Esophagus muscularis mucosa (tissue), 4 donors: Measurements from ENCODE around the gene PHF23. TPM values are rescaled to one million over a fixed set of nuclear protein-coding genes. Genes with fewer than 3 reads are reported as not detected.
"Not testable (repeated sequence)": the region's sequence is repeated elsewhere in the genome, so short reads cannot be mapped to it uniquely, and the experiment has no call there.

Source experiments
- DNase-seq: peaks from one replicate; pipeline ENCODE4 v3.0.0-alpha.2; 2017; ENCODE audit errors: extremely low spot score
- H3K27ac ChIP-seq, 4 donors: fragments of 200-600 bp; sonication (generic); replicated peaks in 1 of 4; 1 replicate in 3 of 4; 2 replicates in 1 of 4; pipeline ENCODE4 v1.5.1; 2016 to 2019; ENCODE audit warnings: mild to moderate bottlenecking in 1 of 4
- H3K27me3 ChIP-seq, 4 donors: fragments of 200-600 bp; sonication (generic); one replicate each; pipeline versions ENCODE4 v1.5.1 to v1.6.0; 2016 to 2019
- H3K36me3 ChIP-seq, 4 donors: fragments of 200-600 bp; sonication (generic); one replicate each; pipeline ENCODE4 v1.5.1; 2016 to 2019
- H3K4me1 ChIP-seq, 4 donors: fragments of 200-600 bp; sonication (generic); one replicate each; pipeline ENCODE4 v1.5.1; 2016 to 2019
- H3K4me3 ChIP-seq, 4 donors: fragments of 200-600 bp; sonication (generic); 1 replicate in 2 of 4; 2 replicates in 2 of 4; pipeline ENCODE4 v1.5.1; 2016 to 2019; ENCODE audit warnings: mild to moderate bottlenecking in 4 of 4, moderate library complexity in 1 of 4
- H3K9me3 ChIP-seq, 4 donors: fragments of 200-600 bp; sonication (generic); 1 replicate in 3 of 4; 2 replicates in 1 of 4; pipeline ENCODE4 v1.5.1; 2016 to 2019
- CTCF ChIP-seq, 3 experiments: fragments of 200-600 bp in 2 of 3; fragments of 450-650 bp in 1 of 3; sonication (generic) in 2 of 3; IDR thresholded peaks; one replicate each; pipeline ENCODE4 v1.5.1; 2017 to 2019; ENCODE audit warnings: antibody characterized with exemption in 3 of 3, mild to moderate bottlenecking in 2 of 3, moderate library complexity in 1 of 3
- EP300 ChIP-seq: sonication (generic); formaldehyde crosslinking; IDR thresholded peaks from one replicate; pipeline ENCODE4 v1.6.1; 2017; ENCODE audit warnings: antibody characterized with exemption
- POLR2A ChIP-seq: fragments of 450-650 bp; IDR thresholded peaks from one replicate; pipeline ENCODE4 v1.6.1; 2017; ENCODE audit warnings: antibody characterized with exemption, moderate library complexity, mild to moderate bottlenecking, low read depth
- POLR2AphosphoS5 ChIP-seq, 2 donors: sonication (generic); formaldehyde crosslinking; IDR thresholded peaks; one replicate each; pipeline ENCODE4 v1.6.1; 2017; ENCODE audit warnings: antibody characterized with exemption in 2 of 2
- WGBS: methylation state at CpG from one replicate; pipeline ENCODE4 v1.1.5; 2018; 5-methylcytosine and 5-hydroxymethylcytosine counted together
- intact Hi-C: fragments of 100-400 bp; cut with DNase I; formaldehyde crosslinking; loops from one replicate; pipeline ENCODE4 v1.15.1; 2023
- total RNA-seq, 4 donors: library from RNA; depleted of rRNA; stranded (reverse); fragments of >200 nt; gene quantifications; one replicate each; pipeline versions ENCODE4 v1.1.0 to v1.2.1, GENCODE V29; 2016

Gene PHF23
- total RNA-seq, 4 donors from 2014 or later, result 21.6 to 38.1 (median 24.8) TPM

GRCh38 chr17:7249830-7250229 lies 10.6 kb upstream of the PHF23 start:
- intact Hi-C loops, result loop anchor here (10.0 kb wide), 1 partner anchor 305 kb away; the partner anchor contains the start of gene TNFSF13
- peak overlapping the region; percentile 78 to 98 (median 96) for H3K4me3 ChIP-seq
- TF ChIP-seq POLR2AphosphoS5 (IDR thresholded peaks at IDR 0.05), result no peak
- no peak for TF ChIP-seq EP300
- TF ChIP-seq POLR2A, result no peak
- TF ChIP-seq CTCF (IDR thresholded peaks at IDR 0.05), result no peak
- peaks cover 36 to 52% (median 45%) of the 10 kb centered on the region in 4 donors for H3K4me1 ChIP-seq
- no peak for DNase-seq
- no peaks in the 10 kb centered on the region for H3K9me3 ChIP-seq
- WGBS, result 86% methylated on average over 7 of the region's 7 CpGs
- peak overlapping the region in 3 of 4 donors; percentile 98 to 100 (median 99) for H3K27ac ChIP-seq
- no peaks in the 10 kb centered on the region for H3K27me3 ChIP-seq
- H3K36me3 ChIP-seq, result peaks cover 24 to 34% (median 32%) of the 10 kb centered on the region in 4 donors

GRCh38 chr17:7249214-7249613 lies 10.0 kb upstream of the PHF23 start:
- H3K27ac ChIP-seq, result peak overlapping the region in 1 of 4 donors; percentile 10
- 75% methylated on average over 6 of the region's 6 CpGs for WGBS
- intact Hi-C loops, result no loop called here
- peak overlapping the region in 1 of 4 donors; percentile 95 for H3K4me3 ChIP-seq
- DNase-seq, result no peak
- no peaks in the 10 kb centered on the region for H3K27me3 ChIP-seq
- H3K9me3 ChIP-seq, result no peaks in the 10 kb centered on the region
- peaks cover 36 to 53% (median 45%) of the 10 kb centered on the region in 4 donors for H3K4me1 ChIP-seq
- H3K36me3 ChIP-seq, result peaks cover 24 to 34% (median 32%) of the 10 kb centered on the region in 4 donors
- TF ChIP-seq POLR2A, result no peak
- TF ChIP-seq CTCF (IDR thresholded peaks at IDR 0.05), result no peak
- TF ChIP-seq EP300, result no peak
- TF ChIP-seq POLR2AphosphoS5 (IDR thresholded peaks at IDR 0.05), result no peak

- Histone ChIP-seq H3K27ac (peak overlapping the region in 1 of 4 donors; percentile 10), H3K4me1 (peaks cover 39 to 56% (median 49%) of the 10 kb centered on the region in 4 donors), H3K9me3 (no peaks in the 10 kb centered on the region), H3K27me3 (no peaks in the 10 kb centered on the region), H3K4me3 (no peak overlapping the region), H3K36me3 (peaks cover 28 to 35% (median 34%) of the 10 kb centered on the region in 4 donors)
- DNase-seq, result no peak
- 65% methylated on average over 4 of the region's 4 CpGs for WGBS
- TF ChIP-seq POLR2A (no peak), EP300 (no peak), CTCF (IDR thresholded peaks at IDR 0.05) (no peak), POLR2AphosphoS5 (IDR thresholded peaks at IDR 0.05) (no peak)
- intact Hi-C loops, result no loop called here
Observed at GRCh38 chr17:7248796-7249195, 9.5 kb upstream of the PHF23 start.

GRCh38 chr17:7246779-7247178 lies 7.5 kb upstream of the PHF23 start:
- intact Hi-C loops, result no loop called here
- WGBS, result 81% methylated on average over 5 of the region's 5 CpGs
- H3K4me1 ChIP-seq, result peaks cover 36 to 51% (median 44%) of the 10 kb centered on the region in 4 donors
- no peaks in the 10 kb centered on the region for H3K27me3 ChIP-seq
- no peak for DNase-seq
- H3K27ac ChIP-seq, result no peak overlapping the region
- no peak overlapping the region for H3K4me3 ChIP-seq
- H3K9me3 ChIP-seq, result no peaks in the 10 kb centered on the region
- peaks cover 28 to 37% (median 35%) of the 10 kb centered on the region in 4 donors for H3K36me3 ChIP-seq
- TF ChIP-seq POLR2A, result no peak
- TF ChIP-seq POLR2AphosphoS5 (IDR thresholded peaks at IDR 0.05), result no peak

GRCh38 chr17:7243838-7244237 lies 4.6 kb upstream of the PHF23 start:
- peak overlapping the region in 1 of 4 donors; percentile 94 for H3K4me3 ChIP-seq
- intact Hi-C loops, result not testable (repeated sequence)

GRCh38 chr17:7243453-7243729 lies 4.1 kb upstream of the PHF23 start:
- Histone ChIP-seq H3K4me1 (peaks cover 29 to 43% (median 39%) of the 10 kb centered on the region in 4 donors), H3K36me3 (peaks cover 34 to 50% (median 49%) of the 10 kb centered on the region in 4 donors), H3K4me3 (peak overlapping the region; percentile 86 to 98 (median 92)), H3K27ac (peak overlapping the region; percentile 97 to 99 (median 97)), H3K27me3 (no peaks in the 10 kb centered on the region), H3K9me3 (no peaks in the 10 kb centered on the region)
- intact Hi-C loops, result no loop called here
- TF ChIP-seq EP300 (no peak), POLR2A (no peak), POLR2AphosphoS5 (IDR thresholded peaks at IDR 0.05) (no peak), CTCF (IDR thresholded peaks at IDR 0.05) (no peak)
- no peak for DNase-seq
- WGBS, result 46% methylated on average over 2 of the region's 2 CpGs

More at GRCh38 chr17:7243838-7244237, 4.6 kb upstream of the PHF23 start:
- Histone ChIP-seq H3K4me1 (peaks cover 34 to 48% (median 43%) of the 10 kb centered on the region in 4 donors), H3K27ac (peak overlapping the region; percentile 97 to 99 (median 97)), H3K36me3 (peaks cover 34 to 50% (median 49%) of the 10 kb centered on the region in 4 donors)
- not testable (repeated sequence) for H3K9me3 ChIP-seq, H3K27me3 ChIP-seq, DNase-seq
- 78% methylated on average over 10 of the region's 10 CpGs for WGBS
